Lung (tissue), 12 donors: ENCODE measurements around the gene KIAA0930. TPM values are rescaled to one million over a fixed set of nuclear protein-coding genes. Genes with fewer than 3 reads are reported as not detected.

ENCODE experiments used
- ATAC-seq: fragments of 200-7000 bp; cut with Tn5 transposase; one replicate; pipeline ENCODE4 v1.9.1; 2020; ENCODE audit warnings: moderate number of reproducible peaks; ENCODE audit not compliant: insufficient read depth, low FRiP score
- DNase-seq, 3 donors: peaks; one replicate each; pipeline ENCODE4 v3.0.0-alpha.2; 2013 to 2017
- H3K27ac ChIP-seq, 2 donors: one replicate each; pipeline ENCODE4 v1.5.1; 2013; ENCODE audit warnings: mild to moderate bottlenecking in 2 of 2, moderate library complexity in 2 of 2, control low read depth in 1 of 2, inconsistent platforms in 1 of 2, low read depth in 1 of 2, low read length in 1 of 2
- H3K27me3 ChIP-seq, 3 donors: one replicate each; pipeline ENCODE4 v1.5.1; 2013; ENCODE audit warnings: low read length in 2 of 3; ENCODE audit not compliant: control insufficient read depth in 3 of 3, insufficient read depth in 3 of 3
- H3K36me3 ChIP-seq, 4 donors: one replicate each; pipeline ENCODE4 v1.5.1; 2013; ENCODE audit warnings: low read length in 4 of 4, mild to moderate bottlenecking in 1 of 4, moderate library complexity in 1 of 4; ENCODE audit not compliant: control insufficient read depth in 4 of 4, insufficient read depth in 4 of 4
- H3K4me1 ChIP-seq, 5 donors: one replicate each; pipeline ENCODE4 v1.5.1; 2013; ENCODE audit warnings: low read length in 5 of 5, mild to moderate bottlenecking in 2 of 5, moderate library complexity in 1 of 5; ENCODE audit not compliant: control insufficient read depth in 5 of 5, insufficient read depth in 5 of 5
- H3K4me3 ChIP-seq: one replicate; pipeline ENCODE4 v1.5.1; 2013; ENCODE audit warnings: mild to moderate bottlenecking, control low read depth, moderate library complexity
- H3K9ac ChIP-seq, 2 donors: one replicate each; pipeline ENCODE4 v1.5.1; 2013; ENCODE audit warnings: low read length in 2 of 2, control low read depth in 1 of 2; ENCODE audit not compliant: insufficient read depth in 1 of 2
- H3K9me3 ChIP-seq, 4 donors: one replicate each; pipeline ENCODE4 v1.5.1; 2013; ENCODE audit warnings: low read length in 3 of 4, mild to moderate bottlenecking in 1 of 4, moderate library complexity in 1 of 4; ENCODE audit not compliant: control insufficient read depth in 4 of 4, insufficient read depth in 3 of 4
- CTCF ChIP-seq: IDR thresholded peaks from 2 replicates; pipeline ENCODE4 v1.5.1; 2012; ENCODE audit warnings: mild to moderate bottlenecking; ENCODE audit errors: control extremely low read depth, extremely low read depth
- WGBS, 2 donors: extraction: QIAGEN DNeasy Blood & Tissue Kit; methylation state at CpG; one replicate each; pipeline ENCODE4 v1.1.7; 2013; 5-methylcytosine and 5-hydroxymethylcytosine counted together
- polyA plus RNA-seq, 2 donors: library from polyadenylated mRNA; stranded (reverse); fragments of 200-250 nt; gene quantifications; one replicate each; pipeline ENCODE4 v1.2.1, GENCODE V29; 2013
- total RNA-seq, 2 donors: library from RNA; depleted of rRNA in 1 of 2; stranded (reverse); fragments of >200 nt in 1 of 2; gene quantifications; one replicate each; pipeline ENCODE4 v1.2.1, GENCODE V29; 2014 to 2021
- donor health status: control.
- donor health status: control.
- donor health status: Bipolar disorder and iron deficiency.
- donor health status: healthy.
- donor health status: DM: yes; HTN: yes; CAD: no.

Gene KIAA0930
- total and polyA plus RNA-seq, 4 donors, result 25.9 to 67.3 (median 57.3) TPM

- ATAC-seq, result no peak
- no peak overlapping the region for H3K4me3 ChIP-seq
- no peaks in the 10 kb centered on the region for H3K27me3 ChIP-seq
- WGBS, 2 donors, result 83 to 87% methylated on average over 19 of the region's 19 CpGs
- no peak for DNase-seq
- no peaks in the 10 kb centered on the region for H3K9me3 ChIP-seq
- H3K4me1 ChIP-seq, result peaks cover 0 to 32% (median 0%) of the 10 kb centered on the region in 5 donors
- H3K27ac ChIP-seq, result peak overlapping the region in 1 of 2 donors; percentile 69
- TF ChIP-seq CTCF, result no peak
- no peaks in the 10 kb centered on the region for H3K36me3 ChIP-seq
- no peak overlapping the region for H3K9ac ChIP-seq
These were observed 15.5 kb downstream of the KIAA0930 start for GRCh38 chr22:45224988-45225731.

DNA sequence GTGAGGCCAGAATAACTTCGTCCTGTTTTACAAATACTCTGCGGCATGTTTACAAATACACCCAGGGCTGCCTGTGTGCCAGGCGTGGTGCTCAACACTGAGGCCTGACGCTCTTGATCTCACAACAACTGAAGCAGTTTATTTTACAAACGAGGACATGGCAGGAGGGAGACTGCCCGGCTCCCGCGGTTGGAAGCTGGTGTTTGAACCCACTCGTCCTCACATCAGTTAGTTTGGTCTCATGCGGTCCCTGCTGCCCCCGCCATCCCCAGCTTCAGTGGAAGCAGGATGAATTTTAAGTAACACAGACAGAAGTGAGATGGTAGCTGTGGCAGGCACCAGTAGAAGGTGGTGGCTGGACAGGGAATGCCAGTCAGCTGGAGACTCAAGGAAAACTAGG, 16.4 kb downstream of the KIAA0930 start:
- Histone ChIP-seq H3K4me1 (peaks cover 0 to 29% (median 0%) of the 10 kb centered on the region in 5 donors), H3K4me3 (no peak overlapping the region), H3K9ac (no peak overlapping the region), H3K9me3 (no peaks in the 10 kb centered on the region), H3K27ac (no peak overlapping the region), H3K36me3 (no peaks in the 10 kb centered on the region), H3K27me3 (no peaks in the 10 kb centered on the region)
- WGBS, 2 donors, result 67 to 73% methylated on average over 11 of the region's 11 CpGs
- DNase-seq (no peak), ATAC-seq (no peak)
- no peak for TF ChIP-seq CTCF

DNA sequence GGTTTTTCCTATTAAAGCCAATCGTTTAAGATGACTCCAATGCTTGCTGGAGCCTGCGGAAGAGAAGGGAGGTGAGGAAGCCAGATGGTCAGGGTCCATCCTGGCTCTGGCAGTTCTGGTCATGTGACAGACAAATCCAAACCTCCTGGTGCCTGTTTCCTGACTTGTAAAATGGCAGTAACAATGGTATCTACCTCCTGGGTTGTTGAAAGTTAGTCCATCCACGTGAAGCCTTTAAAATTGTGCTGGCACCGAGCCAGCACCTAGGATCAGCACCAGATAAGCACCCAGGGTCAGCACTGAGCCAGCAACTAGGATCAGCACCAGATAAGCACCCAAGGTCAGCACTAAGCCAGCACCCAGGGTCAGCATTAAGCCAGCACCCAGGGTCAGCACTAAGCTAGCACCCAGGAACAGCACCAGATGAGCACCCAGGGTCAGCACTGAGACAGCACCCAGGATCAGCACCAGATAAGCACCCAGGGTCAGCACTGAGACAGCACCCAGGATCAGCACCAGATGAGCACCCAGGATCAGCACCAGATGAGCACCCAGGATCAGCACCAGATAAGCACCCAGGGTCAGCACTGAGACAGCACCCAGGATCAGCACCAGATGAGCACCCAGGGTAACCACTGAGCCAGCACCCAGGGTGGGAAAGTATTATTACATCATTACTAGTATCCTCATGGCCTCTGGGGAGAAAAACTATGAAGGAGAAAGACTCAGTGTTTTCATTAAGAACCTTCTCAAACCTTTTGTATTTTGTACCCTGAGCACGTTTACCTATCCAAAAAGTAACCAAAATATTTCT, 17.2 kb downstream of the KIAA0930 start:
- Histone ChIP-seq H3K4me3 (no peak overlapping the region), H3K9ac (no peak overlapping the region), H3K9me3 (no peaks in the 10 kb centered on the region), H3K4me1 (peaks cover 0 to 30% (median 0%) of the 10 kb centered on the region in 5 donors), H3K27me3 (no peaks in the 10 kb centered on the region), H3K27ac (no peak overlapping the region), H3K36me3 (no peaks in the 10 kb centered on the region)
- no peak for TF ChIP-seq CTCF
- 56 to 59% methylated on average over 5 of the region's 5 CpGs for WGBS, 2 donors
- DNase-seq (no peak), ATAC-seq (no peak)
